ENCODE measurements around the gene VPS33A.

DNA sequence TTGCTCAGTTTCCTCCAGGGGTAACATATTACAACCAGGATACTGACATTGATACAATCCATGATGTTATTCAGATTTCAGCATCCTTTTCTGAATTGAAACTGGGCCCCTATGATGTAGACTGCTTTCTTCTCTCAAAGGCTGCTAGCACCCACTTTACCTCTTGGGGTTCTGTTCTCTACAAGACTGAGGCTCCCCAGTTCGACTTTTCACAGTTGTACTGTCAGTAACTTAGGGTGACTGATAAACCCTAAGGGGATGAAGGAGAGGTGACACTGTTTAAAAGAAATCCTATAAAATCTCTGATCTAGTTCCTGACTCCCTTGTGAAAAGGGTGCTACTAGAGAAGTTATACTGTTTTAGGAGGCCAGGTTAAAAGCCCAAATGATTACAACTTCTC is 818 bp downstream of the VPS33A start:
- TF ChIP-seq, protein P1, sequence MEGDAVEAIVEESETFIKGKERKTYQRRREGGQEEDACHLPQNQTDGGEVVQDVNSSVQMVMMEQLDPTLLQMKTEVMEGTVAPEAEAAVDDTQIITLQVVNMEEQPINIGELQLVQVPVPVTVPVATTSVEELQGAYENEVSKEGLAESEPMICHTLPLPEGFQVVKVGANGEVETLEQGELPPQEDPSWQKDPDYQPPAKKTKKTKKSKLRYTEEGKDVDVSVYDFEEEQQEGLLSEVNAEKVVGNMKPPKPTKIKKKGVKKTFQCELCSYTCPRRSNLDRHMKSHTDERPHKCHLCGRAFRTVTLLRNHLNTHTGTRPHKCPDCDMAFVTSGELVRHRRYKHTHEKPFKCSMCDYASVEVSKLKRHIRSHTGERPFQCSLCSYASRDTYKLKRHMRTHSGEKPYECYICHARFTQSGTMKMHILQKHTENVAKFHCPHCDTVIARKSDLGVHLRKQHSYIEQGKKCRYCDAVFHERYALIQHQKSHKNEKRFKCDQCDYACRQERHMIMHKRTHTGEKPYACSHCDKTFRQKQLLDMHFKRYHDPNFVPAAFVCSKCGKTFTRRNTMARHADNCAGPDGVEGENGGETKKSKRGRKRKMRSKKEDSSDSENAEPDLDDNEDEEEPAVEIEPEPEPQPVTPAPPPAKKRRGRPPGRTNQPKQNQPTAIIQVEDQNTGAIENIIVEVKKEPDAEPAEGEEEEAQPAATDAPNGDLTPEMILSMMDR (IDR thresholded peaks at IDR 0.05), result no peak
- TF ChIP-seq POLR2A (IDR thresholded peaks at IDR 0.05; ENCODE audit: low read length) (no peak), TP53 (CRISPR knock-in tag; IDR thresholded peaks at IDR 0.05) (no peak), CHD2 (IDR thresholded peaks at IDR 0.05; ENCODE audit: low read length, partially characterized antibody) (no peak), SMC3 (IDR thresholded peaks at IDR 0.05) (no peak), EP300 (IDR thresholded peaks at IDR 0.05) (no peak), POLR2AphosphoS2 (conservative IDR thresholded peaks at IDR 0.05; ENCODE audit: low read length) (no peak), CHD4 (IDR thresholded peaks at IDR 0.05; ENCODE audit: borderline replicate concordance) (no peak), MAFK (IDR thresholded peaks at IDR 0.05; ENCODE audit: partially characterized antibody) (no peak), BHLHE40 (IDR thresholded peaks at IDR 0.05; ENCODE audit: low read depth, low read length) (no peak), RARB (CRISPR knock-in tag; IDR thresholded peaks at IDR 0.05) (no peak), MAX (IDR thresholded peaks at IDR 0.05) (no peak), PHF8 (IDR thresholded peaks at IDR 0.05; ENCODE audit: borderline replicate concordance, low read depth) (no peak), USF2 (IDR thresholded peaks at IDR 0.05) (no peak)

Measured in A549 (cell line).